Measurements from ENCODE around the gene ITPK1.

- TF ChIP-seq YY1 (IDR thresholded peaks at IDR 0.05; ENCODE audit: low read depth): no peak
- no peak for TF ChIP-seq TEAD4 (IDR thresholded peaks at IDR 0.05; ENCODE audit: borderline replicate concordance, insufficient read depth)
- no peak for TF ChIP-seq CTCF (IDR thresholded peaks at IDR 0.05)
- no peak for TF ChIP-seq NFIC (IDR thresholded peaks at IDR 0.05; ENCODE audit: borderline replicate concordance)
- TF ChIP-seq EP300 (IDR thresholded peaks at IDR 0.05; ENCODE audit: borderline replicate concordance in 1 of 2, low read depth in 1 of 2, low read length in 1 of 2): no peak
These were observed 13.6 kb downstream of the ITPK1 start for GRCh38 chr14:93102141-93102540.

Data from SK-N-SH (cell line).